Prostate gland (tissue), 2 donors: ENCODE results near the gene F12. TPM values are rescaled to one million over a fixed set of nuclear protein-coding genes. Genes with fewer than 3 reads are reported as not detected.
A peak's percentile ranks its signal among the peaks of the same experiment; 100 is the strongest.
"Not testable (repeated sequence)": the region's sequence is repeated elsewhere in the genome, so short reads cannot be mapped to it uniquely, and the experiment has no call there.

Experiments
- DNase-seq: peaks from one replicate; pipeline ENCODE4 v3.0.0-alpha.2; 2019; ENCODE audit warnings: low spot score
- H3K27ac ChIP-seq, 2 donors: fragments of 200-600 bp; sonication (generic); 2 replicates each; pipeline ENCODE4 v1.5.1; 2017 to 2019
- H3K27me3 ChIP-seq: fragments of 200-600 bp; sonication (generic); replicated peaks from 2 replicates; pipeline ENCODE4 v1.5.1; 2019; ENCODE audit not compliant: insufficient read depth
- H3K36me3 ChIP-seq, 2 donors: fragments of 200-600 bp; sonication (generic); 1 replicate in 1 of 2; 2 replicates in 1 of 2; pipeline versions ENCODE4 v1.5.1 to v1.8.1; 2017 to 2019
- H3K4me1 ChIP-seq: fragments of 200-600 bp; sonication (generic); replicated peaks from 2 replicates; pipeline ENCODE4 v1.5.1; 2019
- H3K4me3 ChIP-seq, 2 donors: fragments of 200-600 bp; sonication (generic); 2 replicates each; pipeline ENCODE4 v1.5.1; 2017 to 2019
- H3K9me3 ChIP-seq: fragments of 200-600 bp; sonication (generic); 2 replicates; pipeline ENCODE4 v1.5.1; 2017
- CTCF ChIP-seq, 4 experiments: fragments of 200-600 bp in 2 of 4; fragments of 450-650 bp in 2 of 4; sonication (generic) in 2 of 4; IDR thresholded peaks; 1 replicate in 3 of 4; 2 replicates in 1 of 4; pipeline ENCODE4 v1.5.1; 2016 to 2019; ENCODE audit warnings: antibody characterized with exemption in 4 of 4, mild to moderate bottlenecking in 2 of 4, moderate library complexity in 2 of 4
- POLR2A ChIP-seq: fragments of 450-650 bp; IDR thresholded peaks from one replicate; pipeline ENCODE4 v1.6.1; 2016; ENCODE audit warnings: antibody characterized with exemption, mild to moderate bottlenecking
- POLR2AphosphoS5 ChIP-seq: sonication (generic); formaldehyde crosslinking; IDR thresholded peaks from one replicate; pipeline ENCODE4 v1.6.1; 2017; ENCODE audit warnings: antibody characterized with exemption
- WGBS: methylation state at CpG from one replicate; pipeline ENCODE4 v1.1.5; 2018; 5-methylcytosine and 5-hydroxymethylcytosine counted together
- intact Hi-C: fragments of 100-400 bp; cut with DNase I; formaldehyde crosslinking; loops from one replicate; pipeline ENCODE4 v1.14.2; 2022
- total RNA-seq, 2 donors: library from RNA; depleted of rRNA; stranded (reverse); fragments of >200 nt; gene quantifications; one replicate each; pipeline ENCODE4 v1.1.0, GENCODE V29; 2016

Gene F12
- total RNA-seq, 2 donors from 2014 or later: 0.74 to 2.6 TPM

- no peak for DNase-seq
- no peaks in the 10 kb centered on the region for H3K36me3 ChIP-seq
- no peaks in the 10 kb centered on the region for H3K9me3 ChIP-seq
- peak overlapping the region; percentile 37 to 50 for H3K4me3 ChIP-seq
- intact Hi-C loops: no loop called here
- H3K27ac ChIP-seq: peak overlapping the region; percentile 72 to 75
- H3K4me1 ChIP-seq: peaks cover 12% of the 10 kb centered on the region
- TF ChIP-seq CTCF (IDR thresholded peaks at IDR 0.05) (no peak), POLR2A (no peak), POLR2AphosphoS5 (no peak)
- WGBS: 29% methylated on average over 10 of the region's 10 CpGs
- H3K27me3 ChIP-seq: no peaks in the 10 kb centered on the region
These were observed 45.8 kb downstream of the F12 start for GRCh38 chr5:177363565-177363964.

- Histone ChIP-seq H3K4me1 (peaks cover 12% of the 10 kb centered on the region), H3K27ac (peak overlapping the region; percentile 72 to 75), H3K9me3 (no peaks in the 10 kb centered on the region), H3K4me3 (peak overlapping the region; percentile 37 to 50), H3K36me3 (no peaks in the 10 kb centered on the region), H3K27me3 (no peaks in the 10 kb centered on the region)
- DNase-seq: peak; percentile 71
- TF ChIP-seq POLR2AphosphoS5 (no peak), POLR2A (peak; percentile 4)
- intact Hi-C loops: no loop called here
- 6% methylated on average over 52 of the region's 59 CpGs for WGBS
These were observed 46.5 kb downstream of the F12 start for GRCh38 chr5:177362610-177363507.

GRCh38 chr5:177362292-177362609 lies 47.1 kb downstream of the F12 start:
- 53% methylated on average over 8 of the region's 8 CpGs for WGBS
- Histone ChIP-seq H3K9me3 (no peaks in the 10 kb centered on the region), H3K4me1 (peaks cover 9% of the 10 kb centered on the region), H3K27me3 (no peaks in the 10 kb centered on the region), H3K4me3 (peak overlapping the region in 1 of 2 donors; percentile 50), H3K36me3 (no peaks in the 10 kb centered on the region), H3K27ac (peak overlapping the region; percentile 72 to 75)
- no peak for DNase-seq
- intact Hi-C loops: no loop called here
- TF ChIP-seq POLR2AphosphoS5 (no peak), CTCF (IDR thresholded peaks at IDR 0.05) (no peak), POLR2A (no peak)

GRCh38 chr5:177361418-177362291 lies 47.7 kb downstream of the F12 start:
- H3K9me3 ChIP-seq: no peaks in the 10 kb centered on the region
- intact Hi-C loops: no loop called here
- no peak for DNase-seq
- H3K4me1 ChIP-seq: peaks cover 8% of the 10 kb centered on the region
- 79% methylated on average over 6 of the region's 6 CpGs for WGBS
- H3K36me3 ChIP-seq: no peaks in the 10 kb centered on the region
- no peaks in the 10 kb centered on the region for H3K27me3 ChIP-seq
- no peak for TF ChIP-seq POLR2AphosphoS5
- TF ChIP-seq CTCF (IDR thresholded peaks at IDR 0.05): no peak
- no peak for TF ChIP-seq POLR2A
- no peak overlapping the region for H3K27ac ChIP-seq
- no peak overlapping the region for H3K4me3 ChIP-seq

- DNase-seq, H3K4me1 ChIP-seq, intact Hi-C loops: not testable (repeated sequence)
These were observed 48.6 kb downstream of the F12 start for GRCh38 chr5:177360740-177361139.

More at GRCh38 chr5:177360740-177361139, 48.6 kb downstream of the F12 start:
- 86% methylated on average over 7 of the region's 7 CpGs for WGBS
- not testable (repeated sequence) for H3K36me3 ChIP-seq, H3K27me3 ChIP-seq, H3K9me3 ChIP-seq, H3K27ac ChIP-seq, H3K4me3 ChIP-seq
